Tibial nerve (tissue), 4 donors: Measurements from ENCODE around the gene CAT.

Source experiments
- CTCF ChIP-seq, 5 experiments: fragments of 200-600 bp in 3 of 5; fragments of 450-650 bp in 2 of 5; sonication (generic) in 3 of 5; IDR thresholded peaks; one replicate each; pipeline ENCODE4 v1.5.1; 2016 to 2019; ENCODE audit warnings: antibody characterized with exemption in 5 of 5, mild to moderate bottlenecking in 3 of 5, moderate library complexity in 2 of 5
- EP300 ChIP-seq, 2 donors: sonication (generic); formaldehyde crosslinking; IDR thresholded peaks; one replicate each; pipeline ENCODE4 v1.6.1; 2017; ENCODE audit warnings: antibody characterized with exemption in 2 of 2, mild to moderate bottlenecking in 1 of 2
- POLR2A ChIP-seq, 2 donors: fragments of 450-650 bp; IDR thresholded peaks; one replicate each; pipeline ENCODE4 v1.6.1; 2017; ENCODE audit warnings: antibody characterized with exemption in 2 of 2, mild to moderate bottlenecking in 2 of 2, moderate library complexity in 2 of 2

DNA sequence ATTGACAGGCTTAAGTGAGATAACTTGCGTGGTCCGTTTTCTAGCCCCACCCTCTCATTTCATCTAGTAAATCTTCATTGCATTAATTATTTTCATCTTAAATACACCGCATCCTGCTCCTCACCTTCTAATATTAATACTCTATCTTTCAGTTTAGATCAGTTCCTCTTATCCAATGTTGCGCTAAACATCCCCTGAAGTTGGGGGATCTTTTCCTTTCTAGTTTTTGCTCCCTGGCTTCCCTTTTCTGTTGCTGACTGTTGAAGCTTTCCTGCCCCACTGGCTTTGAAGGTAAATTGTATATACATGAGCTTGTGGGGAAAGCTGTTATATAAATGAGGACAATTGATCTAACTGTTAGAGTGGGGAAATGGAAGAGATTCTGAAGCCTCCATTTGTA lies 7.2 kb downstream of the CAT start:
- no peak for TF ChIP-seq CTCF (IDR thresholded peaks at IDR 0.05)
- no peak for TF ChIP-seq POLR2A (IDR thresholded peaks at IDR 0.05)
- no peak for TF ChIP-seq EP300 (IDR thresholded peaks at IDR 0.05)
